GM10847 (cell line): ENCODE results near the gene SNPH.

ENCODE experiments used
- POLR2A ChIP-seq: IDR thresholded peaks from 2 replicates; pipeline ENCODE4 v1.6.1; 2011; ENCODE audit not compliant: insufficient read length; ENCODE audit errors: extremely low read depth

SNPH gene

GRCh38 chr20:1333462-1334369, 67.6 kb downstream of the SNPH start:
- TF ChIP-seq POLR2A, result no peak

GRCh38 chr20:1334370-1334731, 68.3 kb downstream of the SNPH start:
- TF ChIP-seq POLR2A, result no peak

DNA sequence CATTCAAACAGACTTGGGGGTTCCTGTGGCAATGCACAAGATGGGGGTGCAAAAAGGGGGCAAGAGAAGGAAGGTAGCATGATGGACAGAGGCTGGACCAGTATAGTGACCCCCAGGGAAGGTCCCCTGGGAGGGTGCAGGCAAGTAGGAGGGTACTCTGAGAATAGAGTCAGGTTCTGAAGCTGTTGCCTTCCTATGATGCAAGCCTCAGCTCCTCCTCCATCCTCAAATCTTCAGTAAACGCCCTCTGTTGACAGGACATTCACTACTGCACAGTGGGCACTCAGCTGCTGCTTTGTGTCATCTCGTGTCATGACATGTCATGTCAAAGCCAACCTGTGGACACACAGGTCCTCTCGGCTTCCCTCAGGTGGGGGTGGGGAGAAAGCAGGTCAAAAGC, 68.7 kb downstream of the SNPH start:
- no peak for TF ChIP-seq POLR2A

DNA sequence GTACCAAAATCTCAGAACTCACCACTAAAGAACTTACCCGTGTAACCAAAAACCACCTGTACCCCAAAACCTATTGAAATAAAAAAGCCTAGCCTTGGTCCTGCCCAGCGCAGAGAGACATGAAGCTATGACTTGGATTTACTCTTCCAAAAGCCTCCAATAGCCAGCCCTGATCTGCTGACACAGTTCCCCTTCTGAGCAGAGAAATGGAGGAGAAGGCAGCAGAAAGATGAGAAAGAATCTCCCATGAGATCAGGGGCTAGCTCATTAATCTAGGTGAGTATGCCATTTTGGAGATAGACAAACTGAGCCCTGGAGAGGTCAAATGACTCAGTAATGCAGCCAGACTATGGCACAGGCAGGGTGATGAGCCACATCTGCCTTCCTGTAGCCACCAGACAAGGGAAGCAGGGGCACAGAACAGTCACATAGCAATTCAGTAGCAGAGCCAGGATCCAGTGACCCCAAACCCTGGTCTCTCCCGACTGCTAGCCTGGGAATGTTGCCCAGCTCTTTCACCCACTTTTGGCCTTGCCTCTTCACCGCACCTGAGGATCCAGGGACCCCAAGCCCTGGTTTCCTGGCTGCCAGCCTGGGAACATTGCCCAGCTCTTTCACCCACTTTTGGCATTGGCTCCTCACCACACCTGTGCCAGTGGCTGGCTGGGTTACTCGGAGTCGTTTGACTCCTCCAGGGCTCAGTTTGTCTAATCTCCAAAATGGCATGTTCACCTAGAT, 70.0 kb downstream of the SNPH start:
- TF ChIP-seq POLR2A, result no peak

DNA sequence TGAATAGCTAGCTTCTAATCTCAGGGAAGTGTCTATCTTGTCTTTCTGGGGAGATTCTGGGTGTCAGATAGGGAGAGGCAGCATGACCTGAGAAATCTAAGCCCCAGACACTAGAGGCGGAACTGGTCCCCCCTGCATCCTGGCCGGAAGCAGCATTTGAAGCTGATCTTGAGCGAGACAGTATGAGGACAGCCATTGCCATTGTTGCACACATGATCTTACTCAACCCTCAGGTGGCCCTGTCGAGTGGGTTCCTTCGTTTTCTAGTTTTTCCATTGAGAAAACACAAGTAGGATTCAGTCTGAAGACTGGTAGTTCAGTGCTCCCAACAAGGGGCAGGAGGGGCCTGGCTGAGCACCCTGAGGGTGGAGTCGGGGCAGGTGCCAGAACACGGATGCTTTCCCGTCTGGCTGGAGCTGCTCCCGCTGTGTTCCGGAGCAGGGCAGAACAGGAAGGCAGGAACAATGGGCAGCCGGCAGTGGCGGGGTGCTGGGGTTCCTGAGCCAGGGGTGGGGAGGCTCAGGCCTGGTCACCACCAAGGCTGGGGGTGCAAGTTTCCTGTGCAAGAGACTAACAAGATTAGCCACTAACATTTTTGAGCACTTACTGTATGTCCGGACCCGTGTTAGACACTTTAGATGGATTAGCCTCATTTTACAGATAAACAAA, 70.7 kb downstream of the SNPH start:
- TF ChIP-seq POLR2A, result no peak

DNA sequence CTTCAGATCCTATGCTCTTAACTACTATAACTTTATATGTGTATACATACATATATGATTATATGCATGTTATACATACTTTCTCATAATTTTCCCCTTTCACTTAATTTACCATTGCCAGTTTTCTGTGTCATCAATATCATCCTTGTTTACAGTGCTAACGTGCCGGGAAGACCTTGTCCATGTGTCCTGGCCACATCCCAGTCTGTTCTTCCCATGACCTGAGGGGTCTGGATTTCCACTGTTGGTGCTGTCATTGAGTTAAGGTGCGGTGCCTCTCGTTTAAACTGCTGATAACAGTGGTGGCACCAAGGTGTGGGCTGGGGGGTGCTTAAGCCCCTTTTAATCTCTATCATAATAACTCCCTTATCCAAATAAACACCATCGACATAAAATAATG, 71.3 kb downstream of the SNPH start:
- no peak for TF ChIP-seq POLR2A

GRCh38 chr20:1338096-1338495, 72.0 kb downstream of the SNPH start:
- TF ChIP-seq POLR2A, result no peak

DNA sequence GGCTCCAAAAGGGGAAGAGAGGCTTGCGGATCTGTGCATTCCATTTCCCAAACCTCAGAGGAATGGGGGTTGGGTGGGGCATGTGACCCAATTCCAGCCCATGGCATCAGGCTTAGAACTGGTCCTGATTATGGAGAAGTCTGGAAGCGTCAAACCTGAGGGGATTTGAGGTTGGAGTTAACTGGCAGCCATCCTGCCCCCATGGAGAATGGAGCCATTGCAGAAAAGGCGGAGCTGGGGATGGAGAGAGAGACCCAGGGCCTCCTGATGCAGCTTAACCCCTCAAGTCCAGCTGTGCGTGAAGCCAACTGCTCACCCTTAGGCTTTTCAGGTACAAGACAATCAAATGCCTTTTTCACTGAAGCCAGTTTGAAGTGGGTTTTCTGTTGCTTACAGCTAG, 72.7 kb downstream of the SNPH start:
- TF ChIP-seq POLR2A, result no peak

- no peak for TF ChIP-seq POLR2A
Observed at GRCh38 chr20:1341561-1342265, 75.6 kb downstream of the SNPH start.

DNA sequence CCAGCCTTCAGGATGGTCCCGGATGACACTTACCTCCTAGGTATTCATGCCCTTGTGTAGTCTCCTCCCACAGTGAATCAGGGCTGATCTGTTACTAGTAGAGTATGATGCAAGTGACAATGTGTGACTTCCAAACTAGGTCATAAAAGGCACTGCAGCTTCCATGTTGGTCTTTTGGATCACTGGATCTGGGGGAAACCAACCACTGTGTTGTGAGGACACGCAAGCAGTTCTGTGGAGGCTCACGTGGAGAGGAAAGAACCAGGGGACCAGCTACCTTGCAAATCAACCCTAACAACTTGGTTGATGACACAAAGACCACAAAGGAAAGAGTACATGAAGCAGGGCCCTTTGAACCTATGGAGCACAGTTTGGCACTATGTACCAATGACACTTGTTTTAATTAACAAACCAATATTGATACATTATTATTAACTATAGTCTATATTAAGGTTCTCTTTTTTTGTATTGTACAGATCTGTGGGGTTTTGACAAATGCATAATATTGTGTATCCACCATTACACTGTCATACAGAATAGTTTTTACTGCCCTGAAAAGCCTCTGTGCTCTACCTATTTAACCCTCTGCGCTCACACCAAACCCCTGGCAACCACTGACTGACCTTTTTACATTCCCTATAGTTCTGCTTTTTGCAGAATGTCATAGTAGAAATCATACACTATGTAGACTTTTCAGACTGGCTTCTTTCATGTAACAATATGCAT, 79.1 kb downstream of the SNPH start:
- TF ChIP-seq POLR2A, result no peak

DNA sequence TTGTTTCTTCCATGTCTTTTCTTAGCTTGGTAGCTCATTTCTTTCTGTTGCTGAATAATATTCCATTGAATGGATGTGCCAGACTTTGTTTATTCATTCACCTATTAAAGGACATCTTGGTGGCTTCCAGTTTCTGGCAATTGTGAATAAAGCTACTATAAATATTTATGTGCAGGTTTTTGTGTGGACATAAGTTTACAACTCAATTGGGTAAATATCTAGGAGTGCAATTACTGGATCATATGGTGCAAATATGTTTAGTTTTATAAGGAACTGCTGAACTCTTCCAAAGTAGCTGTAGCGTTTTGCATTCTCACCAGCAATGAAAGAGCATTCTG, 79.6 kb downstream of the SNPH start:
- TF ChIP-seq POLR2A, result no peak

- TF ChIP-seq POLR2A, result no peak
Observed at GRCh38 chr20:1346315-1346969, 80.3 kb downstream of the SNPH start.

GRCh38 chr20:1353956-1354355, 87.9 kb downstream of the SNPH start:
- TF ChIP-seq POLR2A, result no peak
